Neural progenitor cell (in vitro differentiated cells): ENCODE measurements around the gene EGFR. TPM values are rescaled to one million over a fixed set of nuclear protein-coding genes. Genes with fewer than 3 reads are reported as not detected.

Experiments
- DNase-seq: peaks from one replicate; pipeline ENCODE4 v3.0.0-alpha.2; 2016; ENCODE audit warnings: low spot score
- H2AFZ ChIP-seq: fragments of 200-600 bp; sonication (generic); replicated peaks from 2 replicates; pipeline ENCODE4 v1.6.1; 2016; ENCODE audit warnings: antibody characterized with exemption
- H3F3A ChIP-seq: fragments of 200-600 bp; sonication (generic); 2 replicates; pipeline ENCODE4 v1.6.1; 2016; ENCODE audit warnings: antibody characterized with exemption, low read depth
- H3K27ac ChIP-seq: fragments of 200-600 bp; sonication (generic); 2 replicates; pipeline ENCODE4 v1.5.1; 2016; ENCODE audit warnings: mild to moderate bottlenecking
- H3K27me3 ChIP-seq: fragments of 200-600 bp; sonication (generic); 2 replicates; pipeline ENCODE4 v1.6.1; 2016; ENCODE audit warnings: mild to moderate bottlenecking, moderate library complexity
- H3K36me3 ChIP-seq: fragments of 200-600 bp; sonication (generic); 2 replicates; pipeline ENCODE4 v1.5.1; 2016
- H3K4me1 ChIP-seq: fragments of 200-600 bp; sonication (generic); 2 replicates; pipeline ENCODE4 v1.6.1; 2016; ENCODE audit warnings: mixed run types
- H3K4me2 ChIP-seq: fragments of 200-600 bp; sonication (generic); 2 replicates; pipeline ENCODE4 v1.6.1; 2016
- H3K4me3 ChIP-seq: fragments of 200-600 bp; sonication (generic); 2 replicates; pipeline ENCODE4 v1.5.1; 2016
- H3K79me2 ChIP-seq: fragments of 200-600 bp; sonication (generic); 2 replicates; pipeline ENCODE4 v1.6.1; 2016; ENCODE audit warnings: low read depth
- H3K9ac ChIP-seq: fragments of 200-600 bp; sonication (generic); 2 replicates; pipeline ENCODE4 v1.6.1; 2016
- H3K9me3 ChIP-seq: fragments of 200-600 bp; sonication (generic); 2 replicates; pipeline ENCODE4 v1.5.1; 2016; ENCODE audit warnings: low read depth
- H4K20me1 ChIP-seq: fragments of 200-600 bp; sonication (generic); 2 replicates; pipeline ENCODE4 v1.6.1; 2016; ENCODE audit warnings: low read depth
- H3K27ac Mint-ChIP-seq: 3 replicates; pipeline ENCODE4 v1.8.0; 2021; ENCODE audit warnings: mixed read lengths
- H3K27me3 Mint-ChIP-seq: 2 replicates; pipeline ENCODE4 v1.8.0; 2022; ENCODE audit warnings: low read depth, mild to moderate bottlenecking, inconsistent platforms, moderate library complexity, mixed read lengths; ENCODE audit not compliant: insufficient read depth
- H3K36me3 Mint-ChIP-seq: 3 replicates; pipeline ENCODE4 v1.8.0; 2021; ENCODE audit warnings: mixed read lengths
- H3K4me1 Mint-ChIP-seq: 3 replicates; pipeline ENCODE4 v1.8.0; 2021; ENCODE audit warnings: mixed read lengths
- H3K4me3 Mint-ChIP-seq: 3 replicates; pipeline ENCODE4 v1.8.0; 2021; ENCODE audit warnings: mild to moderate bottlenecking, moderate library complexity, mixed read lengths
- H3K9me3 Mint-ChIP-seq: 3 replicates; pipeline ENCODE4 v1.8.0; 2020; ENCODE audit warnings: mixed read lengths
- EZH2 ChIP-seq: fragments of 200-600 bp; sonication (generic); IDR thresholded peaks from 2 replicates; pipeline ENCODE4 v1.6.1; 2017; ENCODE audit warnings: antibody characterized with exemption, mild to moderate bottlenecking, moderate library complexity
- EZH2phosphoT487 ChIP-seq: fragments of 200-600 bp; sonication (generic); IDR thresholded peaks from 2 replicates; pipeline ENCODE4 v1.6.1; 2017; ENCODE audit warnings: antibody characterized with exemption
- total RNA-seq: library from RNA; depleted of rRNA; stranded (reverse); fragments of >200 nt; gene quantifications from 2 replicates; pipeline ENCODE4 v1.2.3, GENCODE V29; 2015; ENCODE audit warnings: low replicate concordance
- TF ChIP-seq, protein P1 (sequence below): fragments of 200-600 bp; sonication (generic); IDR thresholded peaks from 2 replicates; pipeline ENCODE4 v1.5.1; 2017; ENCODE audit warnings: antibody characterized with exemption, mild to moderate bottlenecking

The EGFR gene
- total RNA-seq, 1 donor from 2014 or later, result 4.6 TPM

GRCh38 chr7:55124989-55125875 is 106.4 kb downstream of the EGFR start:
- Histone ChIP-seq H3K36me3 (no peaks in the 10 kb centered on the region), H3K9ac (no peak overlapping the region), H3K4me2 (no peak overlapping the region), H4K20me1 (no peaks in the 10 kb centered on the region), H3K27ac (no peak overlapping the region), H3K4me1 (peaks cover 5% of the 10 kb centered on the region), H2AFZ (no peak overlapping the region), H3K27me3 (no peaks in the 10 kb centered on the region), H3K4me3 (no peak overlapping the region), H3F3A (peaks cover 8% of the 10 kb centered on the region), H3K79me2 (no peaks in the 10 kb centered on the region), H3K9me3 (no peaks in the 10 kb centered on the region)
- H3K27me3 Mint-ChIP-seq, result peaks cover 7% of the 10 kb centered on the region
- TF ChIP-seq, protein P1, sequence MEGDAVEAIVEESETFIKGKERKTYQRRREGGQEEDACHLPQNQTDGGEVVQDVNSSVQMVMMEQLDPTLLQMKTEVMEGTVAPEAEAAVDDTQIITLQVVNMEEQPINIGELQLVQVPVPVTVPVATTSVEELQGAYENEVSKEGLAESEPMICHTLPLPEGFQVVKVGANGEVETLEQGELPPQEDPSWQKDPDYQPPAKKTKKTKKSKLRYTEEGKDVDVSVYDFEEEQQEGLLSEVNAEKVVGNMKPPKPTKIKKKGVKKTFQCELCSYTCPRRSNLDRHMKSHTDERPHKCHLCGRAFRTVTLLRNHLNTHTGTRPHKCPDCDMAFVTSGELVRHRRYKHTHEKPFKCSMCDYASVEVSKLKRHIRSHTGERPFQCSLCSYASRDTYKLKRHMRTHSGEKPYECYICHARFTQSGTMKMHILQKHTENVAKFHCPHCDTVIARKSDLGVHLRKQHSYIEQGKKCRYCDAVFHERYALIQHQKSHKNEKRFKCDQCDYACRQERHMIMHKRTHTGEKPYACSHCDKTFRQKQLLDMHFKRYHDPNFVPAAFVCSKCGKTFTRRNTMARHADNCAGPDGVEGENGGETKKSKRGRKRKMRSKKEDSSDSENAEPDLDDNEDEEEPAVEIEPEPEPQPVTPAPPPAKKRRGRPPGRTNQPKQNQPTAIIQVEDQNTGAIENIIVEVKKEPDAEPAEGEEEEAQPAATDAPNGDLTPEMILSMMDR, result peak; percentile 15
- no peak for TF ChIP-seq EZH2phosphoT487
- H3K4me1 Mint-ChIP-seq, result peaks cover 30% of the 10 kb centered on the region
- no peak overlapping the region for H3K27ac Mint-ChIP-seq
- no peaks in the 10 kb centered on the region for H3K9me3 Mint-ChIP-seq
- no peak for DNase-seq
- no peaks in the 10 kb centered on the region for H3K36me3 Mint-ChIP-seq
- H3K4me3 Mint-ChIP-seq, result no peak overlapping the region

DNA sequence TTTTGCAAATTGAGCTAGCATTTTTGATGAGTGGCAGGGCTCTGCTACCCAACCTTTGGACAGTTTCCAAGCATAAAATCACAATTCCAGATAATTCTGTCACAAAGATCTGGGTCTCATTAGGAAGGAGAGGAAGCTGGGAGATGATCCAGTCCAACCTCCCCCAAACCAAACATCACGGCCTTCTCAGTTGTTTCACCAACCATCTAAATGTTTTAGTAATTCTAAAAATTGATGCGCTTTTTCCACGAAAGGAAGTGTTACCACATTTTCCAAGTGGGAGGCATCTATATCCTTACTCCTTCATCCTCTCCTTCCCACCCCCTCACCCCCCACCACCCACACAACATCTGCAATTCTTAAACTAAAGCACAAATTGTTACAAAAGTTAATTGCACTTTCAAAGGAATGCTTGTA is 108.3 kb downstream of the EGFR start:
- TF ChIP-seq EZH2, result no peak
- TF ChIP-seq EZH2phosphoT487, result no peak
- TF ChIP-seq, protein P1, result no peak
- Mint-ChIP-seq H3K27me3 (peaks cover 4% of the 10 kb centered on the region), H3K9me3 (no peaks in the 10 kb centered on the region), H3K27ac (no peak overlapping the region), H3K4me1 (peaks cover 46% of the 10 kb centered on the region), H3K4me3 (no peak overlapping the region), H3K36me3 (no peaks in the 10 kb centered on the region)
- Histone ChIP-seq H3K27me3 (no peaks in the 10 kb centered on the region), H3K4me1 (peaks cover 17% of the 10 kb centered on the region), H3F3A (peaks cover 15% of the 10 kb centered on the region), H2AFZ (no peak overlapping the region), H3K27ac (no peak overlapping the region), H3K9ac (no peak overlapping the region), H3K4me2 (no peak overlapping the region), H3K79me2 (no peaks in the 10 kb centered on the region), H4K20me1 (no peaks in the 10 kb centered on the region), H3K4me3 (no peak overlapping the region), H3K36me3 (no peaks in the 10 kb centered on the region), H3K9me3 (no peaks in the 10 kb centered on the region)
- no peak for DNase-seq

- H3K36me3 ChIP-seq, result no peaks in the 10 kb centered on the region
- TF ChIP-seq EZH2phosphoT487 (no peak), EZH2 (no peak)
- TF ChIP-seq, protein P1, result no peak
- H3K4me3 Mint-ChIP-seq, result no peak overlapping the region
- H3K27ac ChIP-seq, result no peak overlapping the region
- H2AFZ ChIP-seq, result no peak overlapping the region
- no peaks in the 10 kb centered on the region for H3K9me3 ChIP-seq
- no peak for DNase-seq
- no peaks in the 10 kb centered on the region for H4K20me1 ChIP-seq
- H3K4me2 ChIP-seq, result no peak overlapping the region
- H3K4me1 ChIP-seq, result peaks cover 17% of the 10 kb centered on the region
- no peaks in the 10 kb centered on the region for H3K9me3 Mint-ChIP-seq
- H3K27ac Mint-ChIP-seq, result no peak overlapping the region
- H3K79me2 ChIP-seq, result no peaks in the 10 kb centered on the region
- peaks cover 15% of the 10 kb centered on the region for H3F3A ChIP-seq
- H3K4me1 Mint-ChIP-seq, result peaks cover 51% of the 10 kb centered on the region
- peaks cover 4% of the 10 kb centered on the region for H3K27me3 Mint-ChIP-seq
- H3K4me3 ChIP-seq, result no peak overlapping the region
- H3K9ac ChIP-seq, result no peak overlapping the region
- H3K27me3 ChIP-seq, result no peaks in the 10 kb centered on the region
- no peaks in the 10 kb centered on the region for H3K36me3 Mint-ChIP-seq
These were observed 108.8 kb downstream of the EGFR start for GRCh38 chr7:55127622-55128081.
